ENCODE results near the gene APOA5. TPM values are rescaled to one million over a fixed set of nuclear protein-coding genes. Genes with fewer than 3 reads are reported as not detected.

The APOA5 gene
- polyA plus RNA-seq, 1 of the 3 experiments (the other 2 are of a cell fraction) = not detected

DNA sequence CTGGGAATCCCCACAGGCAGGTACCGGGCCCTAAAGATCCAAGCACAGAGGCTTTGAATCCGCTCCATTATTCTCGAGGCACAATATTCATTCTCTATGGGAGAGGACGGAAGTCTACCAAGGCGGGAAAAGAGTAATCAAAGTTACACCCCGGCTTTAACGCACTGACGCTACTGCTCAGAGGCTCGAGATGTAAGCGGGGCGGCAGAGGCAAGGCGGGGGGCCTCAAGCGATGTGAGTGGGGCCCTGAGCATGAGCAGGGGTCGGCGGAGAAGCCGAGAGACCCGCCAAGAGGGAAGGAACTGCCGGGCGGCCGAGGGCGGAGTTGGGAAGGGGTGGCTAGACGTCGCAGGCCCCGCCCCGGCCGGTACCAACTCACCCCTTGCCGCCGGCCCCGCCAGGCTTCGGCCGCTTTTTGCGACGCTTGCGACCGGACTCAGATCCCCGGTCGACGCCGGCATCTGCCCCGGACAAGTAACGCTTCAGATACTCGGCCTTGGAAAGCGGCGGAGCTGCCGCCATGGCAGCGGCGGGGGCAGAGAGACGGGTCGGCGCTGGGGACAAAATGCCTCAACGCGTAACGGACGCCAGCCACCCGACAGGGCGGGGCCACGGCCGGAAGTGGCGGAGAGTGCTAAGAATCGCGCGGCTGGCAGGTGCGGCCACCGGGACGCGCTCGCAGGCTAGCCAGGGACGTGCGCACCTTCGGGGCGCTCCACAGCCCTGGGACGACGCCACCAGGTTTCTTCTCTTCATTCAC, 19.1 kb downstream of the APOA5 start, which contains the start of gene BUD13:
TSS of gene BUD13 (minus strand) at position 545 of the 760 bp plus-strand sequence. CDS start at position 522, 23 bp downstream.
- ChIA-PET POLR2A (interaction anchor here (1.2 kb wide), 1 partner anchor 460 kb away, joined by 3 read pairs; the partner anchor contains the start of gene RNF214), CTCF (interaction anchor here (1.0 to 1.4 kb wide), 4 partner anchors 15 to 334 kb away, joined by 3 to 4 read pairs (median 3); partner anchors contain the start of gene ZPR1)
- H3K4me1 ChIP-seq (ENCODE audit: control insufficient read depth in 1 of 2, insufficient read depth in 2 of 2, low read depth in 1 of 2, low read length in 1 of 2) = peaks cover 8% of the 10 kb centered on the region in 2 experiments; a peak in 3 of 4 replicates
- peaks cover 21% of the 10 kb centered on the region for H3F3A ChIP-seq (replicated peaks; ENCODE audit: insufficient read depth)
- peak within 1 kb of the TSS; percentile 81 for H3K4me2 ChIP-seq
- H4K20me1 ChIP-seq (ENCODE audit: insufficient read depth) = no peaks in the 10 kb centered on the region
- H2AFZ ChIP-seq (ENCODE audit: low read depth) = peak within 1 kb of the TSS; percentile 98
- H3K9ac ChIP-seq = peak within 1 kb of the TSS; percentile 96
- no peaks in the 10 kb centered on the region for H3K9me2 ChIP-seq
- peak within 1 kb of the TSS; percentile 84 to 95 for H3K27ac ChIP-seq (ENCODE audit: low read depth in 2 of 2, low read length in 1 of 2)
- no peaks in the 10 kb centered on the region for H3K27me3 ChIP-seq (ENCODE audit: insufficient read depth)
- H3K79me2 ChIP-seq (ENCODE audit: insufficient read depth) = peaks cover 39% of the 10 kb centered on the region
- 2% methylated on average over 47 of the region's 73 CpGs for WGBS (ENCODE audit: low lambda C conversion rate)
- peaks cover 11 to 23% of the 10 kb centered on the region in 2 experiments for H3K36me3 ChIP-seq (replicated peaks in 1 of 2; ENCODE audit: control insufficient read depth in 1 of 2, insufficient read depth in 2 of 2, low read length in 1 of 2)
- H3K4me3 ChIP-seq (ENCODE audit: low read depth in 2 of 2, low read length in 1 of 2) = peak within 1 kb of the TSS; percentile 93 to 98
- DNase-seq = peak; percentile 96
- no peaks in the 10 kb centered on the region for H3K9me3 ChIP-seq
- TF ChIP-seq GABPA (IDR thresholded peaks at IDR 0.05; ENCODE audit: low read depth) (peak; percentile 73), TAF1 (IDR thresholded peaks at IDR 0.05; ENCODE audit: borderline replicate concordance, low read depth, low read length) (peak; percentile 86), RAD21 (IDR thresholded peaks at IDR 0.05; ENCODE audit: low read length) (no peak), FOXM1 (IDR thresholded peaks at IDR 0.05; ENCODE audit: low read depth) (no peak), FOXJ3 (CRISPR knock-in tag; IDR thresholded peaks at IDR 0.05) (no peak), USF2 (IDR thresholded peaks at IDR 0.05; ENCODE audit: borderline replicate concordance, low read depth, low read length) (no peak), POLR2AphosphoS5 (IDR thresholded peaks at IDR 0.05; ENCODE audit: low read depth, low read length) (peak; percentile 93), NRF1 (IDR thresholded peaks at IDR 0.05; ENCODE audit: low read depth, low read length) (no peak), IRF3 (IDR thresholded peaks at IDR 0.05; ENCODE audit: low read depth, low read length) (no peak), CHD2 (IDR thresholded peaks at IDR 0.05; ENCODE audit: low read length, partially characterized antibody) (peak; percentile 93), MXI1 (IDR thresholded peaks at IDR 0.05; ENCODE audit: low read depth, low read length) (no peak), JUND (IDR thresholded peaks at IDR 0.05) (no peak), YY1 (IDR thresholded peaks at IDR 0.05; ENCODE audit: low read depth) (peak; percentile 95), NFIC (IDR thresholded peaks at IDR 0.05; ENCODE audit: borderline replicate concordance) (no peak), CTCF (IDR thresholded peaks at IDR 0.05) (no peak), SIN3A (IDR thresholded peaks at IDR 0.05; ENCODE audit: borderline replicate concordance, low read depth, low read length) (0 out of 2 replicates have a peak, but pooled peaks have one; percentile 25), RFX5 (IDR thresholded peaks at IDR 0.05; ENCODE audit: low read length) (no peak)
- TF ChIP-seq, protein P1, sequence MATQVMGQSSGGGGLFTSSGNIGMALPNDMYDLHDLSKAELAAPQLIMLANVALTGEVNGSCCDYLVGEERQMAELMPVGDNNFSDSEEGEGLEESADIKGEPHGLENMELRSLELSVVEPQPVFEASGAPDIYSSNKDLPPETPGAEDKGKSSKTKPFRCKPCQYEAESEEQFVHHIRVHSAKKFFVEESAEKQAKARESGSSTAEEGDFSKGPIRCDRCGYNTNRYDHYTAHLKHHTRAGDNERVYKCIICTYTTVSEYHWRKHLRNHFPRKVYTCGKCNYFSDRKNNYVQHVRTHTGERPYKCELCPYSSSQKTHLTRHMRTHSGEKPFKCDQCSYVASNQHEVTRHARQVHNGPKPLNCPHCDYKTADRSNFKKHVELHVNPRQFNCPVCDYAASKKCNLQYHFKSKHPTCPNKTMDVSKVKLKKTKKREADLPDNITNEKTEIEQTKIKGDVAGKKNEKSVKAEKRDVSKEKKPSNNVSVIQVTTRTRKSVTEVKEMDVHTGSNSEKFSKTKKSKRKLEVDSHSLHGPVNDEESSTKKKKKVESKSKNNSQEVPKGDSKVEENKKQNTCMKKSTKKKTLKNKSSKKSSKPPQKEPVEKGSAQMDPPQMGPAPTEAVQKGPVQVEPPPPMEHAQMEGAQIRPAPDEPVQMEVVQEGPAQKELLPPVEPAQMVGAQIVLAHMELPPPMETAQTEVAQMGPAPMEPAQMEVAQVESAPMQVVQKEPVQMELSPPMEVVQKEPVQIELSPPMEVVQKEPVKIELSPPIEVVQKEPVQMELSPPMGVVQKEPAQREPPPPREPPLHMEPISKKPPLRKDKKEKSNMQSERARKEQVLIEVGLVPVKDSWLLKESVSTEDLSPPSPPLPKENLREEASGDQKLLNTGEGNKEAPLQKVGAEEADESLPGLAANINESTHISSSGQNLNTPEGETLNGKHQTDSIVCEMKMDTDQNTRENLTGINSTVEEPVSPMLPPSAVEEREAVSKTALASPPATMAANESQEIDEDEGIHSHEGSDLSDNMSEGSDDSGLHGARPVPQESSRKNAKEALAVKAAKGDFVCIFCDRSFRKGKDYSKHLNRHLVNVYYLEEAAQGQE (IDR thresholded peaks at IDR 0.05; ENCODE audit: low read depth, low read length) = peak; percentile 74; the same call in 1 of the 2 replicates
- TF ChIP-seq, protein P2, sequence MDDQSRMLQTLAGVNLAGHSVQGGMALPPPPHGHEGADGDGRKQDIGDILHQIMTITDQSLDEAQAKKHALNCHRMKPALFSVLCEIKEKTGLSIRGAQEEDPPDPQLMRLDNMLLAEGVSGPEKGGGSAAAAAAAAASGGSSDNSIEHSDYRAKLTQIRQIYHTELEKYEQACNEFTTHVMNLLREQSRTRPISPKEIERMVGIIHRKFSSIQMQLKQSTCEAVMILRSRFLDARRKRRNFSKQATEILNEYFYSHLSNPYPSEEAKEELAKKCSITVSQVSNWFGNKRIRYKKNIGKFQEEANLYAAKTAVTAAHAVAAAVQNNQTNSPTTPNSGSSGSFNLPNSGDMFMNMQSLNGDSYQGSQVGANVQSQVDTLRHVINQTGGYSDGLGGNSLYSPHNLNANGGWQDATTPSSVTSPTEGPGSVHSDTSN (IDR thresholded peaks at IDR 0.05) = peak; percentile 40; the same call in 1 of the 2 replicates
- TF ChIP-seq, protein P3, sequence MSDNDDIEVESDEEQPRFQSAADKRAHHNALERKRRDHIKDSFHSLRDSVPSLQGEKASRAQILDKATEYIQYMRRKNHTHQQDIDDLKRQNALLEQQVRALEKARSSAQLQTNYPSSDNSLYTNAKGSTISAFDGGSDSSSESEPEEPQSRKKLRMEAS (IDR thresholded peaks at IDR 0.05; ENCODE audit: low read depth) = peak; percentile 55; the same call in 1 of the 2 replicates
- TF ChIP-seq, protein P4, sequence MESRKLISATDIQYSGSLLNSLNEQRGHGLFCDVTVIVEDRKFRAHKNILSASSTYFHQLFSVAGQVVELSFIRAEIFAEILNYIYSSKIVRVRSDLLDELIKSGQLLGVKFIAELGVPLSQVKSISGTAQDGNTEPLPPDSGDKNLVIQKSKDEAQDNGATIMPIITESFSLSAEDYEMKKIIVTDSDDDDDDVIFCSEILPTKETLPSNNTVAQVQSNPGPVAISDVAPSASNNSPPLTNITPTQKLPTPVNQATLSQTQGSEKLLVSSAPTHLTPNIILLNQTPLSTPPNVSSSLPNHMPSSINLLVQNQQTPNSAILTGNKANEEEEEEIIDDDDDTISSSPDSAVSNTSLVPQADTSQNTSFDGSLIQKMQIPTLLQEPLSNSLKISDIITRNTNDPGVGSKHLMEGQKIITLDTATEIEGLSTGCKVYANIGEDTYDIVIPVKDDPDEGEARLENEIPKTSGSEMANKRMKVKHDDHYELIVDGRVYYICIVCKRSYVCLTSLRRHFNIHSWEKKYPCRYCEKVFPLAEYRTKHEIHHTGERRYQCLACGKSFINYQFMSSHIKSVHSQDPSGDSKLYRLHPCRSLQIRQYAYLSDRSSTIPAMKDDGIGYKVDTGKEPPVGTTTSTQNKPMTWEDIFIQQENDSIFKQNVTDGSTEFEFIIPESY (IDR thresholded peaks at IDR 0.05; ENCODE audit: borderline replicate concordance, low read depth) = peak; percentile 81; the same call in 1 of the 2 replicates
